Parathyroid adenoma (tissue), 2 donors: ENCODE measurements around the gene DHH.
A peak's percentile ranks its signal among the peaks of the same experiment; 100 is the strongest.

Experiments used
- H2AFZ ChIP-seq: fragments of 300-600 bp; sonication (generic); one replicate; pipeline ENCODE4 v1.7.0; 2017; ENCODE audit warnings: antibody characterized with exemption, mild to moderate bottlenecking
- H3K27ac ChIP-seq: fragments of 300-600 bp; sonication (generic); one replicate; pipeline ENCODE4 v1.7.0; 2017
- H3K27me3 ChIP-seq: fragments of 300-600 bp; sonication (generic); one replicate; pipeline ENCODE4 v1.7.0; 2017; ENCODE audit warnings: low read length; ENCODE audit not compliant: control insufficient read depth, insufficient read depth
- H3K36me3 ChIP-seq: fragments of 300-600 bp; sonication (generic); one replicate; pipeline ENCODE4 v1.7.0; 2017; ENCODE audit warnings: low read length; ENCODE audit not compliant: control insufficient read depth, insufficient read depth
- H3K4me1 ChIP-seq: fragments of 300-600 bp; sonication (generic); one replicate; pipeline ENCODE4 v1.7.0; 2017; ENCODE audit warnings: control low read depth
- H3K4me2 ChIP-seq: fragments of 300-600 bp; sonication (generic); one replicate; pipeline ENCODE4 v1.7.0; 2017; ENCODE audit warnings: low read length
- H3K4me3 ChIP-seq: fragments of 300-600 bp; sonication (generic); one replicate; pipeline ENCODE4 v1.7.0; 2017; ENCODE audit warnings: low read depth, low read length
- H3K79me2 ChIP-seq: fragments of 300-600 bp; sonication (generic); one replicate; pipeline ENCODE4 v1.7.0; 2017; ENCODE audit warnings: control low read depth
- H3K9ac ChIP-seq: fragments of 300-600 bp; sonication (generic); one replicate; pipeline ENCODE4 v1.7.0; 2017; ENCODE audit warnings: mild to moderate bottlenecking
- H3K9me3 ChIP-seq: fragments of 300-600 bp; sonication (generic); one replicate; pipeline ENCODE4 v1.7.0; 2017; ENCODE audit warnings: low read length; ENCODE audit not compliant: control insufficient read depth
- TF ChIP-seq, protein P1 (sequence below): fragments of 300-600 bp; sonication (generic); IDR thresholded peaks from one replicate; pipeline ENCODE4 v1.7.0; 2017; ENCODE audit warnings: antibody characterized with exemption, mild to moderate bottlenecking
- donor health status: primary hyperparathyroidism.

Gene DHH

DNA sequence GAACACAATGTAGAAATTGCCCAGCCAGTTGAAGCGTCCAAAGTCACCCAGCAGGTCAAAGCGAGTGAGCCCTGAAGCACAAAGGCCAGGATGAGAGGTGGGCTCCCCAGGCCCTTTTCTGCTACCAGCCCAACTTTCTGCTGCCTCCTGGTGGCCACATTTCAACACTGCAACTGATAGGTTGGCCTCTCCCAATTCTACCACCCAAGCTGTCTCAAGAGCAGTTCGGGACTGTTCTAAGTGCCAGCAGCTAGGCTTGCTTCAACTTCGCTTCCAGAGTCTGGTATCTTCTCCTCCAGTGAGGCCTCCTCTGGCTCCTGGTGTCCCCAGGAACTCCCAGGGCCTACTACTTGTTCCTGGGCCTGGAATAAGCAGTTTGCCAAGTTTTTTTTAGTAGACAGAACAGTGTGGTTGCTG lies 3.4 kb upstream of the DHH start:
- Histone ChIP-seq H2AFZ (no peak overlapping the region), H3K9ac (no peak overlapping the region), H3K9me3 (no peaks in the 10 kb centered on the region), H3K4me2 (no peak overlapping the region), H3K36me3 (no peaks in the 10 kb centered on the region), H3K4me1 (no peaks in the 10 kb centered on the region), H3K79me2 (no peaks in the 10 kb centered on the region), H3K27ac (no peak overlapping the region), H3K27me3 (peaks cover 3% of the 10 kb centered on the region), H3K4me3 (no peak overlapping the region)
- TF ChIP-seq, protein P1, sequence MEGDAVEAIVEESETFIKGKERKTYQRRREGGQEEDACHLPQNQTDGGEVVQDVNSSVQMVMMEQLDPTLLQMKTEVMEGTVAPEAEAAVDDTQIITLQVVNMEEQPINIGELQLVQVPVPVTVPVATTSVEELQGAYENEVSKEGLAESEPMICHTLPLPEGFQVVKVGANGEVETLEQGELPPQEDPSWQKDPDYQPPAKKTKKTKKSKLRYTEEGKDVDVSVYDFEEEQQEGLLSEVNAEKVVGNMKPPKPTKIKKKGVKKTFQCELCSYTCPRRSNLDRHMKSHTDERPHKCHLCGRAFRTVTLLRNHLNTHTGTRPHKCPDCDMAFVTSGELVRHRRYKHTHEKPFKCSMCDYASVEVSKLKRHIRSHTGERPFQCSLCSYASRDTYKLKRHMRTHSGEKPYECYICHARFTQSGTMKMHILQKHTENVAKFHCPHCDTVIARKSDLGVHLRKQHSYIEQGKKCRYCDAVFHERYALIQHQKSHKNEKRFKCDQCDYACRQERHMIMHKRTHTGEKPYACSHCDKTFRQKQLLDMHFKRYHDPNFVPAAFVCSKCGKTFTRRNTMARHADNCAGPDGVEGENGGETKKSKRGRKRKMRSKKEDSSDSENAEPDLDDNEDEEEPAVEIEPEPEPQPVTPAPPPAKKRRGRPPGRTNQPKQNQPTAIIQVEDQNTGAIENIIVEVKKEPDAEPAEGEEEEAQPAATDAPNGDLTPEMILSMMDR: peak; percentile 77

DNA sequence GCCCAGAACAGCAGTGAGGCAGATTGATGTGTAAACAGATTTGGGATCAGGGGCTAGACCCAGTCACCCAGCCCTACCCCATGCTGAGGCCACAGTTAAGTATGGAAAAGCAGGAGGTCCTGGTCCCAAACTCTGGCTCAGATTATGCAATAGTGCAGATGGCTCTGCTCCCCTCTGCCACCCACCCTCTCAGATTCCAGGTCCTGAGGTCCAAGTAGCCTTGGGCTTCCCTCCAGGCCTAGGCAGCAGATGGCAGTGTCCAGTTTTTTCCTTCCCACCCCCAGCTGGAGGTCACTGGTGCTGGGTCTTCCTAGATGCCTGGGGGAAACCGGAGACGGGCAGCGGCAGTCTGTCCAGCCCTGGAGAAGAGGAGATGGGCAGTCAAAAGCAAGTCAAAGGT lies 2.8 kb upstream of the DHH start:
- H3K9me3 ChIP-seq: no peaks in the 10 kb centered on the region
- H3K27ac ChIP-seq: no peak overlapping the region
- TF ChIP-seq, protein P1: no peak
- no peaks in the 10 kb centered on the region for H3K79me2 ChIP-seq
- no peak overlapping the region for H3K4me2 ChIP-seq
- H3K36me3 ChIP-seq: no peaks in the 10 kb centered on the region
- no peaks in the 10 kb centered on the region for H3K4me1 ChIP-seq
- H3K9ac ChIP-seq: no peak overlapping the region
- peaks cover 6% of the 10 kb centered on the region for H3K27me3 ChIP-seq
- H2AFZ ChIP-seq: no peak overlapping the region
- no peak overlapping the region for H3K4me3 ChIP-seq

DNA sequence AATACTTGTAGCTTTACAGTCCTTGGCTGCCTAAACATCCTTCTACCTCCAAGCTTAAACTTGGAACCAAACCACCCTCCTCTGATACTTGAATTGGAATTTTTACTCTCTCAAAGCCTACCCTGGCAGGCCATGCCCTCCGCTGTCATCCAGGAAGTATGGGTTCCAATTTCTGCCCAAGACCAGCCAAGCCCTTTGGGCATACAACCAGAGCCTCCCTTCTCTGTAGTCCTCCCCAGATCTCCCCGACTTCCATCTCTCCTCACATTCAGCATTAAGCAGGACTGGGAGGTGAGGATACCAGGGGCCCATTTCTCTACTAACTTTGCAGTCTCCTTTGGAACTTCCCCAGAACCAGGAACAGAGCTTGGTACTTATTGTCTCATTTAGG lies 369 bp upstream of the DHH start:
- H3K4me3 ChIP-seq: no peak overlapping the region
- H3K4me1 ChIP-seq: peaks cover 6% of the 10 kb centered on the region
- H3K27me3 ChIP-seq: peaks cover 23% of the 10 kb centered on the region
- no peak overlapping the region for H2AFZ ChIP-seq
- no peaks in the 10 kb centered on the region for H3K9me3 ChIP-seq
- H3K4me2 ChIP-seq: no peak overlapping the region
- H3K27ac ChIP-seq: no peak overlapping the region
- no peaks in the 10 kb centered on the region for H3K36me3 ChIP-seq
- H3K9ac ChIP-seq: no peak overlapping the region
- TF ChIP-seq, protein P1: no peak
- no peaks in the 10 kb centered on the region for H3K79me2 ChIP-seq

DNA sequence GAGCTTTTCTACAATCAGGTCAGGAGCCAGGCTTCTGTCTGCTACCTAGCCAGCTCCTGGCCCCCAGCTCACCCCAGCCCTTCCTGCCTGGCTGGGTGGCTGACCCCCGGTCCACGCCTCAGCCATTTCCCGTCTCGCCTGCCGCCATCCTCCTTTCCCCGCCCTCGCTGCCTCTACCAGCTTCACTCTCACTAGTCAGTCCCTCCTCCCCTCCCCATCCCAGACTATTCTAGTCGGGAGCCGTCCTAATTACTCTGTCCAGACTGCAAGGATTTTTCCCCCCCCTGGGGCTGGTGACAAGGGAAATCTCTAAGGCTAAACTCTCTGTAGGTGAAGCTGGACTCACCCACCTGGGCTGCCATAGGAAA lies 825 bp downstream of the DHH start:
- TF ChIP-seq, protein P1: no peak
- H3K9ac ChIP-seq: no peak overlapping the region
- H3K27ac ChIP-seq: no peak overlapping the region
- H3K79me2 ChIP-seq: no peaks in the 10 kb centered on the region
- peaks cover 9% of the 10 kb centered on the region for H3K4me1 ChIP-seq
- no peaks in the 10 kb centered on the region for H3K36me3 ChIP-seq
- peaks cover 27% of the 10 kb centered on the region for H3K27me3 ChIP-seq
- H3K4me2 ChIP-seq: no peak overlapping the region
- peak overlapping the region; percentile 43 for H2AFZ ChIP-seq
- no peaks in the 10 kb centered on the region for H3K9me3 ChIP-seq
- no peak overlapping the region for H3K4me3 ChIP-seq

DNA sequence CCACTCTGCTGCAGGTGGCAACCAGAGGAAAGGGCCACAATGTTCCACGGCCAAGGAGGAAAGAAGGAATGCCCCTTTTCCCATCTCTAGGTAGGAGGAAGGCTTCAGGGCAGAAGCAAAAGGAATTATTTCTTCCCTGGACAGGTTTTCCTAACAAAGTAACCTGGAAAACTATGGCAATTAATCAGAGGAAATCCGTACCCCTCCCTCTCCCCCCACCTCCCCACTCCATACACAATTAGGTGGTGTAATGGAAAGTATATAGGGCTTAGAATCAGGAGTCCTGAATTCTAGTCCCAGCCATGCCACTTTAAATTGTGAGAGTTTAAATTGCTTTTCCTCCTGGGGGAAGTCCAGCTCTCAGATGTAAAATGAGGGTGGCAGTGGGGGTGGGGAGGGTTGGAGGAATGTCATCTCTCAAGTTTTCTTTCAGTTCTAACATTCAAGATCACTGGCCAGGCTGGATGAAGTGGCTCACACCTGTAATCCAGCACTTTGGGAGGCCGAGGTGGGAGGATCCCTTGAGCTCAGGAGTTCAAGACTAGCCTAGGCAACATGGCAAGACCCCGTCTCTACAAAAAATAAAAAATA lies 1.7 kb downstream of the DHH start:
- no peak overlapping the region for H3K9ac ChIP-seq
- H3K27ac ChIP-seq: no peak overlapping the region
- H3K4me2 ChIP-seq: no peak overlapping the region
- H3K9me3 ChIP-seq: no peaks in the 10 kb centered on the region
- H3K36me3 ChIP-seq: no peaks in the 10 kb centered on the region
- no peak overlapping the region for H3K4me3 ChIP-seq
- TF ChIP-seq, protein P1: no peak
- H3K79me2 ChIP-seq: no peaks in the 10 kb centered on the region
- no peak overlapping the region for H2AFZ ChIP-seq
- peaks cover 27% of the 10 kb centered on the region for H3K27me3 ChIP-seq
- peaks cover 13% of the 10 kb centered on the region for H3K4me1 ChIP-seq
